GM12878 (cell line): Measurements from ENCODE around the gene TLCD2. TPM values are rescaled to one million over a fixed set of nuclear protein-coding genes. Genes with fewer than 3 reads are reported as not detected.
"Not testable (repeated sequence)": the region's sequence is repeated elsewhere in the genome, so short reads cannot be mapped to it uniquely, and the experiment has no call there.

ENCODE experiments used
- ATAC-seq: fragments of 200-7000 bp; cut with Tn5 transposase; 3 replicates; pipeline ENCODE4 v1.9.1; 2020; ENCODE audit warnings: mild to moderate bottlenecking, moderate library complexity
- BruUV-seq: library from RNA; stranded (reverse); fragments of 400-500 nt; replicated peaks from 2 replicates; lab custom pipeline; 2021; lab: Mats Ljungman, UMichigan
- CTCF ChIA-PET: fragments of 300-600 bp; sonication (Branson Sonifier 250); formaldehyde crosslinking; extraction: SDS; loops from one replicate; lab custom pipeline; 2021; ENCODE audit warnings: inconsistent platforms; lab: Yijun Ruan, JAX
- POLR2A ChIA-PET: fragments of 350-600 bp; formaldehyde crosslinking; extraction: SDS; loops from one replicate; lab custom pipeline; 2021; ENCODE audit warnings: inconsistent platforms; lab: Charles Lee
- RAD21 ChIA-PET: fragments of 300-600 bp; sonication (Branson Sonifier 250); formaldehyde crosslinking; loops from one replicate; lab custom pipeline; 2023; ENCODE audit warnings: antibody characterized with exemption; ENCODE audit not compliant: unreplicated experiment; lab: Charles Lee
- SMC1A ChIA-PET: fragments of 300-600 bp; sonication (Branson Sonifier 250); formaldehyde crosslinking; loops from one replicate; lab custom pipeline; 2023; ENCODE audit not compliant: unreplicated experiment, uncharacterized antibody; lab: Charles Lee
- DNase-seq: peaks from one replicate; pipeline ENCODE4 v3.0.0-alpha.2; 2011; ENCODE audit warnings: low read depth, low spot score
- FAIRE-seq: peaks from 3 replicates; lab custom pipeline; 2011; peaks lifted over from hg19 to GRCh38; lab: Jason Lieb, UNC
- H2AFZ ChIP-seq: 2 replicates; pipeline ENCODE4 v1.6.0; 2011; ENCODE audit warnings: low read depth, low read length, control low read depth; ENCODE audit not compliant: control insufficient read depth
- H3K27ac ChIP-seq: 2 replicates; pipeline ENCODE4 v1.5.1; 2011; ENCODE audit warnings: control low read depth; ENCODE audit not compliant: control insufficient read depth, insufficient read depth
- H3K27me3 ChIP-seq, 2 experiments: replicated peaks in 1 of 2; 2 replicates each; pipeline versions ENCODE4 v1.6.0 to v1.6.1; 2011; ENCODE audit warnings: low read length in 1 of 2; ENCODE audit not compliant: control insufficient read depth in 2 of 2, insufficient read depth in 2 of 2
- H3K36me3 ChIP-seq, 2 experiments: 2 replicates each; pipeline ENCODE4 v1.5.1; 2011; ENCODE audit warnings: low read length in 1 of 2; ENCODE audit not compliant: control insufficient read depth in 2 of 2, insufficient read depth in 2 of 2
- H3K4me1 ChIP-seq: 2 replicates; pipeline ENCODE4 v1.6.1; 2011; ENCODE audit warnings: mild to moderate bottlenecking, low read length, moderate library complexity, mixed read lengths; ENCODE audit not compliant: control insufficient read depth, insufficient read depth
- H3K4me2 ChIP-seq: 2 replicates; pipeline ENCODE4 v1.6.0; 2011; ENCODE audit warnings: control low read depth; ENCODE audit not compliant: control insufficient read depth, insufficient read depth
- H3K4me3 ChIP-seq: fragments of 200-600 bp; sonication (generic); 2 replicates; pipeline ENCODE4 v1.5.1; 2016
- H3K79me2 ChIP-seq: 2 replicates; pipeline ENCODE4 v1.6.0; 2011; ENCODE audit warnings: low read length; ENCODE audit not compliant: control insufficient read depth, insufficient read depth
- H3K9ac ChIP-seq: 2 replicates; pipeline ENCODE4 v1.8.0; 2011; ENCODE audit warnings: low read length, control low read depth, mixed read lengths; ENCODE audit not compliant: control insufficient read depth, insufficient read depth
- H3K9me3 ChIP-seq: replicated peaks from 3 replicates; pipeline ENCODE4 v1.5.1; 2011; ENCODE audit warnings: mild to moderate bottlenecking, low read length; ENCODE audit not compliant: control insufficient read depth, insufficient read depth
- H4K20me1 ChIP-seq: 2 replicates; pipeline ENCODE4 v1.6.0; 2011; ENCODE audit not compliant: control insufficient read depth, insufficient read depth
- BCL11A ChIP-seq: IDR thresholded peaks from 2 replicates; pipeline ENCODE4 v1.6.1; 2011; ENCODE audit warnings: low read depth, low read length
- CBX3 ChIP-seq: fragments of 200-600 bp; sonication (generic); IDR thresholded peaks from 2 replicates; pipeline ENCODE4 v1.6.1; 2016; ENCODE audit warnings: low read depth, borderline replicate concordance
- DPF2 ChIP-seq: fragments of 450-650 bp; IDR thresholded peaks from 2 replicates; pipeline ENCODE4 v1.6.1; 2017; ENCODE audit warnings: mild to moderate bottlenecking
- FOXK2 ChIP-seq: fragments of 450-650 bp; IDR thresholded peaks from 2 replicates; pipeline ENCODE4 v1.6.1; 2017; ENCODE audit warnings: mild to moderate bottlenecking, moderate library complexity
- RB1 ChIP-seq: fragments of 450-650 bp; formaldehyde crosslinking; IDR thresholded peaks from 2 replicates; pipeline ENCODE4 v1.6.1; 2017; ENCODE audit warnings: mild to moderate bottlenecking, borderline replicate concordance
- SMAD1 ChIP-seq: fragments of 450-650 bp; IDR thresholded peaks from 2 replicates; pipeline ENCODE4 v1.6.1; 2018; ENCODE audit warnings: mild to moderate bottlenecking, low read depth; ENCODE audit not compliant: partially characterized antibody
- SRF ChIP-seq, 2 experiments: IDR thresholded peaks; 2 replicates each; pipeline ENCODE4 v1.6.1; 2011; ENCODE audit warnings: low read depth in 2 of 2, low read length in 2 of 2, mild to moderate bottlenecking in 1 of 2, moderate library complexity in 1 of 2
- WGBS: methylation state at CpG from one replicate; pipeline ENCODE4 v1.1.6; 2016; ENCODE audit warnings: low lambda C conversion rate; ENCODE audit not compliant: insufficient replicate concordance, insufficient coverage; ENCODE audit errors: missing lambda C conversion rate; 5-methylcytosine and 5-hydroxymethylcytosine counted together
- in situ Hi-C: fragments of 300-500 bp; cut with MboI; formaldehyde crosslinking; loops from 9 replicates; pipeline ENCODE4 v1.14.3; 2018; ENCODE audit warnings: mixed read lengths
- intact Hi-C: fragments of 100-400 bp; cut with micrococcal nuclease; formaldehyde crosslinking; loops from one replicate; pipeline ENCODE4 v1.14.2; 2022; ENCODE audit not compliant: unreplicated experiment
- polyA plus RNA-seq, 11 experiments: library from polyadenylated mRNA; depleted of rRNA in 4 of 11; unstranded in 6 of 11; stranded (reverse) in 5 of 11; fragments of >200 nt; fragmentation: Nextera tagmentation in 4 of 11; fragmentation: Illumina TruSeq in 1 of 11; extraction: Ambion mirVana in 4 of 11; extraction: Trizol in 1 of 11; gene quantifications; 1 replicate in 1 of 11; 2 replicates in 10 of 11; pipeline versions ENCODE4 v1.2.1 to v1.2.3, GENCODE V29; 2011 to 2016; ENCODE audit warnings: inconsistent platforms in 2 of 11, missing spikeins in 2 of 11, low read depth in 1 of 11
- total RNA-seq, 4 experiments: library from RNA; depleted of rRNA in 3 of 4; stranded (reverse); fragments of >200 nt in 3 of 4; fragmentation: Illumina TruSeq in 1 of 4; extraction: Trizol in 1 of 4; gene quantifications; 2 replicates each; pipeline versions ENCODE4 v1.2.1 to v1.2.3, GENCODE V29; 2013 to 2021

TLCD2 gene
- total and polyA plus RNA-seq, 10 of the 15 experiments (the other 5 are each of a cell fraction or from before 2014, with no cell fraction given) = 0.02 to 0.15 (median 0.05) TPM; not detected in 2

- no peak for TF ChIP-seq CBX3
These were observed 32.9 kb upstream of the TLCD2 start (continued) for GRCh38 chr17:1743088-1743439.

- Histone ChIP-seq H3K4me1 (no peaks in the 10 kb centered on the region), H2AFZ (no peak within 1 kb of the TSS), H3K27ac (no peak within 1 kb of the TSS), H3K9ac (no peak within 1 kb of the TSS), H3K36me3 (no peaks in the 10 kb centered on the region; a peak in 1 of 4 replicates), H3K4me3 (no peak within 1 kb of the TSS), H3K79me2 (no peaks in the 10 kb centered on the region), H4K20me1 (no peaks in the 10 kb centered on the region), H3K9me3 (no peaks in the 10 kb centered on the region), H3K27me3 (no peaks in the 10 kb centered on the region), H3K4me2 (no peak within 1 kb of the TSS)
- ChIA-PET POLR2A (interaction anchor here (0.5 kb wide), 1 partner anchor 213 kb away, joined by 7 read pairs; no protein-coding TSS in a partner anchor), RAD21 (no interaction called here), SMC1A (no interaction called here), CTCF (no interaction called here)
- 4% methylated on average over 7 of the region's 10 CpGs for WGBS
- BruUV-seq = no TSS peak
- no peak for FAIRE-seq
- ATAC-seq = peak; percentile 17; the same call in 1 of the 3 replicates
- TF ChIP-seq SRF (IDR thresholded peaks at IDR 0.05; ENCODE audit: low read depth in 2 of 2, low read length in 2 of 2) = no peak
- no peak for TF ChIP-seq DPF2
- TF ChIP-seq FOXK2 = no peak
- TF ChIP-seq BCL11A = no peak
- no peak for TF ChIP-seq RB1
- no peak for TF ChIP-seq SMAD1
- DNase-seq = no peak
- in situ Hi-C loops (no loop called here), intact Hi-C loops (no loop called here)
These were observed 32.4 kb upstream of the TLCD2 start, which contains the start of gene SERPINF2 for GRCh38 chr17:1742371-1743087. SERPINF2 (plus strand) TSS chr17:1742871; CDS start chr17:1744996, 2,125 bp downstream.

- in situ Hi-C loops, SMC1A ChIA-PET, H3K27me3 ChIP-seq, H3K9me3 ChIP-seq, H3K4me2 ChIP-seq, H3K36me3 ChIP-seq, H3K4me3 ChIP-seq, H2AFZ ChIP-seq, BruUV-seq, DNase-seq, intact Hi-C loops, POLR2A ChIA-PET, FAIRE-seq, H3K4me1 ChIP-seq, H4K20me1 ChIP-seq, H3K27ac ChIP-seq, CTCF ChIA-PET, RAD21 ChIA-PET, H3K9ac ChIP-seq, H3K79me2 ChIP-seq, ATAC-seq: not testable (repeated sequence)
- WGBS = 48% methylated on average over 7 of the region's 7 CpGs
These were observed 31.7 kb upstream of the TLCD2 start for GRCh38 chr17:1741899-1742298.
